Calu3 (cell line): ENCODE data around the gene PSTPIP2. TPM values are rescaled to one million over a fixed set of nuclear protein-coding genes. Genes with fewer than 3 reads are reported as not detected.

Experiments used
- BruUV-seq: library from RNA; stranded (reverse); fragments of 400-500 nt; replicated peaks from 2 replicates; lab custom pipeline; 2021; lab: Mats Ljungman, UMichigan
- CTCF ChIA-PET: fragments of 300-600 bp; sonication (Branson Sonifier 250); formaldehyde crosslinking; loops from one replicate; lab custom pipeline; 2022; ENCODE audit warnings: antibody characterized with exemption; lab: Charles Lee
- DNase-seq: peaks from one replicate; pipeline ENCODE4 v3.0.0; 2022
- H3K27ac Mint-ChIP-seq: one replicate; pipeline ENCODE4 v1.8.0; 2022; ENCODE audit warnings: mixed read lengths; ENCODE audit not compliant: unreplicated experiment
- H3K27me3 Mint-ChIP-seq: one replicate; pipeline ENCODE4 v1.8.0; 2022; ENCODE audit warnings: mixed read lengths; ENCODE audit not compliant: unreplicated experiment
- H3K36me3 Mint-ChIP-seq: one replicate; pipeline ENCODE4 v1.8.0; 2022; ENCODE audit warnings: mild to moderate bottlenecking, moderate library complexity, mixed read lengths; ENCODE audit not compliant: insufficient read depth, unreplicated experiment
- H3K4me1 Mint-ChIP-seq: one replicate; pipeline ENCODE4 v1.8.0; 2022; ENCODE audit warnings: mild to moderate bottlenecking, low read depth, mixed read lengths; ENCODE audit not compliant: unreplicated experiment
- H3K4me3 Mint-ChIP-seq: one replicate; pipeline ENCODE4 v1.8.0; 2022; ENCODE audit warnings: mild to moderate bottlenecking, low read depth, moderate library complexity, mixed read lengths; ENCODE audit not compliant: unreplicated experiment
- H3K9me3 Mint-ChIP-seq: one replicate; pipeline ENCODE4 v1.8.0; 2022; ENCODE audit warnings: low read depth, mixed read lengths; ENCODE audit not compliant: unreplicated experiment
- intact Hi-C: fragments of 100-400 bp; cut with micrococcal nuclease; formaldehyde crosslinking; loops from one replicate; pipeline ENCODE4 v1.10.0; 2022; ENCODE audit not compliant: unreplicated experiment
- total RNA-seq: library from RNA; stranded (reverse); gene quantifications from 2 replicates; pipeline ENCODE4 v1.2.3, GENCODE V29; 2022
- TF ChIP-seq, protein P1 (sequence below): fragments of 200-600 bp; IDR thresholded peaks from one replicate; pipeline ENCODE4 v1.8.0; 2022; ENCODE audit warnings: antibody characterized with exemption; ENCODE audit not compliant: unreplicated experiment

PSTPIP2 gene
- total RNA-seq, 1 experiment from 2014 or later: 2.6 TPM

DNA sequence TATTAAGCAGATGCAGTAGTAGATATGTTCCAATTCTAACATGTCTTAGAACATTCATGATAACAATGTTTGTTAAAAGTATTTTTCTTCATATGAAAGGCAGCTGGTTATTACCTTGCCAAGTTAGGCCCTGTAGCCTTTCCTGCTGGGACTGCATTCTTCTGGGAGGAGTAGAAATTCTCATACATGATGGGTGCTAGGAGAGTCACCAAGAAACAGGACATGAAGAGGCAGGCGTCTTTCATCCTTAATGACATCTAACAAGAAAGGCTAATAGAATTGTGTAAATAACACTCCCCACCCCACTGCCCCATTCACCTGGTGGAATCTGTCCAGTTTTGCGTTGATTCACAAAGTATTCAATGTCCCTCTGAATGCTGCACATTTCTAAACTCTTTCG, 80.3 kb downstream of the PSTPIP2 start:
- CTCF ChIA-PET: no interaction called here
- no TSS peak for BruUV-seq
- no peaks in the 10 kb centered on the region for H3K9me3 Mint-ChIP-seq
- no peak overlapping the region for H3K27ac Mint-ChIP-seq
- H3K4me3 Mint-ChIP-seq: no peak overlapping the region
- peaks cover 8% of the 10 kb centered on the region for H3K36me3 Mint-ChIP-seq
- DNase-seq: no peak
- intact Hi-C loops: loop anchor here (5.0 kb wide), 1 partner anchor 81 kb away; the partner anchor contains the start of gene PSTPIP2
- H3K27me3 Mint-ChIP-seq: no peaks in the 10 kb centered on the region
- peaks cover 22% of the 10 kb centered on the region for H3K4me1 Mint-ChIP-seq
- TF ChIP-seq, protein P1, sequence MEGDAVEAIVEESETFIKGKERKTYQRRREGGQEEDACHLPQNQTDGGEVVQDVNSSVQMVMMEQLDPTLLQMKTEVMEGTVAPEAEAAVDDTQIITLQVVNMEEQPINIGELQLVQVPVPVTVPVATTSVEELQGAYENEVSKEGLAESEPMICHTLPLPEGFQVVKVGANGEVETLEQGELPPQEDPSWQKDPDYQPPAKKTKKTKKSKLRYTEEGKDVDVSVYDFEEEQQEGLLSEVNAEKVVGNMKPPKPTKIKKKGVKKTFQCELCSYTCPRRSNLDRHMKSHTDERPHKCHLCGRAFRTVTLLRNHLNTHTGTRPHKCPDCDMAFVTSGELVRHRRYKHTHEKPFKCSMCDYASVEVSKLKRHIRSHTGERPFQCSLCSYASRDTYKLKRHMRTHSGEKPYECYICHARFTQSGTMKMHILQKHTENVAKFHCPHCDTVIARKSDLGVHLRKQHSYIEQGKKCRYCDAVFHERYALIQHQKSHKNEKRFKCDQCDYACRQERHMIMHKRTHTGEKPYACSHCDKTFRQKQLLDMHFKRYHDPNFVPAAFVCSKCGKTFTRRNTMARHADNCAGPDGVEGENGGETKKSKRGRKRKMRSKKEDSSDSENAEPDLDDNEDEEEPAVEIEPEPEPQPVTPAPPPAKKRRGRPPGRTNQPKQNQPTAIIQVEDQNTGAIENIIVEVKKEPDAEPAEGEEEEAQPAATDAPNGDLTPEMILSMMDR: no peak

DNA sequence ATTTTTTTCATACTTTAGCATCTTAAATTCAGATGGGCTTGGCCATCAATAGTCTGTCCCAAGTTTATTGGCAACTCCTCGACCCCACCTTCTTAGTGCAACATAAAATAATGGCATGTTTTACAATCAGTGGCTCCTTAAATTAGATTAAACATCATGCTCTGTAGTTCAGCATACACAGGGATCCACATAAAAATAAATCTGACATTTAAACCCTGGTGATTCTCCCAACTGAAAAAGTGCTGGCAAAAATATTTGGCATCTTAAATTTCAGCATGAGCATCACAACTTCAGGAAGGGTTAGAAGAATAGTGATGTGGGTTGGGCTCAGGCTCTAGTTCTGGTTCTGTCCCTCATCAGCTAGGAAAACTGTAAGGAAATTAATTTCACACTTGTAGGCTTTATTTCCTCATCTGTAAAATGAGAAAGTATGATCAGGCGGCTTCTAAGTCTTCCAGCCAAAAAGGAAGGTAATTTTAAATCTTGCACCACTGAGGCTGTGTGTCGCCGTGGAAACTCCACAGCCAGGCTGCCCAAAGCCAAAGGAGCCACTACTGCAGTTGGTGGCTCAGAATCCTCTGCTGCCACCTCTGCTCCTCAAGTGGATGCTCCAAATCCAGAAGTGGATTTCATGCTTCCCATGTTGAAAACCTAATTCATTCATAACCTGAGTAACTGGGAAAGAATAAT, 87.4 kb downstream of the PSTPIP2 start:
- no peak overlapping the region for H3K27ac Mint-ChIP-seq
- no TSS peak for BruUV-seq
- intact Hi-C loops: no loop called here
- TF ChIP-seq, protein P1: no peak
- DNase-seq: no peak
- no peak overlapping the region for H3K4me3 Mint-ChIP-seq
- no peaks in the 10 kb centered on the region for H3K27me3 Mint-ChIP-seq
- H3K36me3 Mint-ChIP-seq: no peaks in the 10 kb centered on the region
- H3K9me3 Mint-ChIP-seq: no peaks in the 10 kb centered on the region
- CTCF ChIA-PET: interaction anchor here (1.0 kb wide), 1 partner anchor 10 kb away, joined by 4 read pairs; no protein-coding TSS in a partner anchor
- peaks cover 13% of the 10 kb centered on the region for H3K4me1 Mint-ChIP-seq

DNA sequence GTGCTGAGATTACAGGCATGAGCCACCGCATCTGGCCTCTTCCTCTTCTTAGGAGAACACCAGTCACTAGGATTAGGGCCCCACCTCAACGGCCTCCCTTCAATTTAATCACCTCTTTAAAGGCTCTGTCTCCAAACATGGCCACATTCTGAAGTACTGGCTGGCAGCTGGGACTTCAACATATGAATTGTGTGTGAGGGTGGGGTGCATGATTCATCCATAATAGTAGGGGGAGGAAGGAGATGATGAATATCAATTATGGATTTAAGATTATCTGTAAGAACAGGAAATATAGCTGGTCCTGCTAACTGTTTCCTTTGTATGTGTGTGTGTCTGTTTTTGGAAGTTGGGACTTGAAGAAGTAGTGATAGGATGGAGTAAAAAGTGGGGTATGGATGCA, 90.2 kb downstream of the PSTPIP2 start:
- Mint-ChIP-seq H3K27ac (no peak overlapping the region), H3K36me3 (no peaks in the 10 kb centered on the region), H3K4me1 (peaks cover 26% of the 10 kb centered on the region), H3K9me3 (no peaks in the 10 kb centered on the region), H3K27me3 (no peaks in the 10 kb centered on the region), H3K4me3 (no peak overlapping the region)
- BruUV-seq: no TSS peak
- TF ChIP-seq, protein P1: no peak
- intact Hi-C loops: no loop called here
- no peak for DNase-seq
- CTCF ChIA-PET: no interaction called here

DNA sequence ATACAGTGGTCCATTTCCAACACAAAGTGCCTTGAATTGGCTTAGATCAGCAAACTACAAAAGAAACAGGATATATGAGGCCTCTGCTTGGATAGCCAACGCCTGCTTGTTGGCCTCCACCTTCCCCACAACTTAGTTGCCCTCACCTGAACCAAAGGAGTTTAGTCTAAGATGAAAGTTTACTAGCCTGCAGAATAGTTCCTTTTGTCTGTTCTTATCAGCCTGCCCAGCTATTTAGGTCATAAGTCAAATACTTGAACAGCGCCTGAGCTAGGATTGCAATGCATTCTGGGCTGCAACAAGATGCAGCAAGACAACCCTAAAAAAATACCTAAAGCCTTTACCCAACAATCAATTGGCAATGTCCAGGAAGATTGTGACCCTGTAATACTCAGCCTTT, 91.8 kb downstream of the PSTPIP2 start:
- Mint-ChIP-seq H3K27ac (no peak overlapping the region), H3K27me3 (no peaks in the 10 kb centered on the region), H3K36me3 (no peaks in the 10 kb centered on the region), H3K4me1 (peaks cover 26% of the 10 kb centered on the region), H3K9me3 (no peaks in the 10 kb centered on the region), H3K4me3 (no peak overlapping the region)
- TF ChIP-seq, protein P1: no peak
- BruUV-seq: no TSS peak
- CTCF ChIA-PET: no interaction called here
- no peak for DNase-seq
- intact Hi-C loops: no loop called here
